SU-DHL-6 (cell line): Measurements from ENCODE around the gene KLRF1.

ENCODE experiments used
- CTCF ChIP-seq: fragments of 200-600 bp; sonication (generic); IDR thresholded peaks from one replicate; pipeline ENCODE4 v1.5.1; 2017; ENCODE audit warnings: antibody characterized with exemption, mild to moderate bottlenecking, low read length, moderate library complexity; ENCODE audit not compliant: insufficient read depth, poor library complexity, severe bottlenecking
- EZH2phosphoT487 ChIP-seq: fragments of 200-600 bp; sonication (generic), shearing (Covaris generic); conservative IDR thresholded peaks from 2 replicates; pipeline ENCODE4 v1.6.1; 2018; ENCODE audit warnings: mild to moderate bottlenecking, antibody characterized with exemption, low read length, moderate library complexity, mixed read lengths

DNA sequence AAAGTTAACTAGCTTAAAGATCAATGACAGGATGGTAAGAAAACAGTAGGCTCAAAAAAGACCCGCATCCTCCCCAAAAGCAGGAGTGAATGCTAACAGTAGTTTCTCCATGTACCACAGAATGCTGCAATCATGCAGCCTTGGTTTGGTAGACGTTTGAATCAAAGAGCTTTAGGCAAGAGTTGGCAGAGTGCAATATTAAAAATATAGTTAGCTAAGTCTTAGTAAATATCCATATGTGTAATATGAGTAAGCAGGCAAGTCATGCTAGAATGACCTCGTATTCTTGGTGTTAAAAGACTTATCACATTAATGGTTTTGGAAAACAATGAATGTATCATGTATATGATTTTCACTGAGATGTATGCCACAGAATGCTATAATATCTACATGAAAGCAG lies 18.8 kb upstream of the KLRF1 start:
- TF ChIP-seq CTCF (no peak), EZH2phosphoT487 (no peak)
